ENCODE measurements around the gene LSAMP.

LSAMP gene

GRCh38 chr3:116429479-116430269, 15.6 kb downstream of the LSAMP start:
- no peak for DNase-seq

GRCh38 chr3:116426036-116426435, 19.3 kb downstream of the LSAMP start:
- no peak for DNase-seq

GRCh38 chr3:116425126-116425525, 20.2 kb downstream of the LSAMP start:
- DNase-seq, result no peak

GRCh38 chr3:116423945-116424344, 21.3 kb downstream of the LSAMP start:
- DNase-seq, result no peak

GRCh38 chr3:116423374-116423773, 21.9 kb downstream of the LSAMP start:
- no peak for DNase-seq

GRCh38 chr3:116417151-116417550, 28.1 kb downstream of the LSAMP start:
- DNase-seq, result no peak

- DNase-seq, result no peak
These were observed 32.0 kb downstream of the LSAMP start for GRCh38 chr3:116413319-116413718.

- no peak for DNase-seq
These were observed 36.8 kb downstream of the LSAMP start for GRCh38 chr3:116408473-116408872.

GRCh38 chr3:116405231-116405630, 40.1 kb downstream of the LSAMP start:
- no peak for DNase-seq

- DNase-seq, result no peak
These were observed 45.5 kb downstream of the LSAMP start for GRCh38 chr3:116399701-116400226.

GRCh38 chr3:116394365-116394764, 50.9 kb downstream of the LSAMP start:
- DNase-seq, result no peak

- DNase-seq, result no peak
These were observed 52.1 kb downstream of the LSAMP start for GRCh38 chr3:116393199-116393598.

GRCh38 chr3:116392291-116392690, 53.0 kb downstream of the LSAMP start:
- no peak for DNase-seq

GRCh38 chr3:116391296-116392201, 53.7 kb downstream of the LSAMP start:
- DNase-seq, result no peak

GRCh38 chr3:116390318-116390717, 55.0 kb downstream of the LSAMP start:
- no peak for DNase-seq

- no peak for DNase-seq
These were observed 56.4 kb downstream of the LSAMP start for GRCh38 chr3:116388867-116389385.

GRCh38 chr3:116386168-116386567, 59.1 kb downstream of the LSAMP start:
- DNase-seq, result no peak

- DNase-seq, result no peak
These were observed 60.6 kb downstream of the LSAMP start for GRCh38 chr3:116384717-116385116.

- DNase-seq, result no peak
These were observed 67.2 kb downstream of the LSAMP start for GRCh38 chr3:116378077-116378476.

GRCh38 chr3:116374901-116375300, 70.4 kb downstream of the LSAMP start:
- DNase-seq, result no peak

GRCh38 chr3:116367761-116368395, 77.4 kb downstream of the LSAMP start:
- no peak for DNase-seq

- no peak for DNase-seq
These were observed 89.2 kb downstream of the LSAMP start for GRCh38 chr3:116356056-116356455.

GRCh38 chr3:116354382-116354781, 90.9 kb downstream of the LSAMP start:
- no peak for DNase-seq

All from suppressor macrophage (primary cell).